KMS-11 (cell line): ENCODE data around the gene RPS6KA2.

Source experiments
- H2AFZ ChIP-seq: fragments of 200-600 bp; sonication (generic); 2 replicates; pipeline ENCODE4 v1.6.1; 2016; ENCODE audit warnings: antibody characterized with exemption, mixed run types, low read depth
- H3K27ac ChIP-seq: fragments of 200-600 bp; sonication (generic); 2 replicates; pipeline ENCODE4 v1.6.1; 2016; ENCODE audit warnings: mild to moderate bottlenecking, mixed run types
- H3K27me3 ChIP-seq: fragments of 200-600 bp; sonication (generic); 2 replicates; pipeline ENCODE4 v1.6.1; 2017; ENCODE audit warnings: mild to moderate bottlenecking, low read depth, mixed run types, moderate library complexity; ENCODE audit not compliant: insufficient read depth
- H3K36me3 ChIP-seq: fragments of 200-600 bp; sonication (generic); 2 replicates; pipeline ENCODE4 v1.6.1; 2017; ENCODE audit warnings: mild to moderate bottlenecking, mixed run types; ENCODE audit not compliant: insufficient read depth
- H3K4me1 ChIP-seq: fragments of 200-600 bp; sonication (generic); 2 replicates; pipeline ENCODE4 v1.6.1; 2016; ENCODE audit warnings: mild to moderate bottlenecking, low read depth, mixed run types; ENCODE audit not compliant: poor library complexity, severe bottlenecking
- H3K4me2 ChIP-seq: fragments of 200-600 bp; sonication (generic); 2 replicates; pipeline ENCODE4 v1.7.0; 2016; ENCODE audit warnings: mild to moderate bottlenecking, mixed run types
- H3K4me3 ChIP-seq: fragments of 200-600 bp; sonication (generic); IDR thresholded peaks from 2 replicates; pipeline ENCODE4 v1.6.1; 2017; ENCODE audit warnings: low read depth, low read length, mixed read lengths; ENCODE audit not compliant: insufficient read depth
- H3K79me2 ChIP-seq: fragments of 200-600 bp; sonication (generic); 2 replicates; pipeline ENCODE4 v1.6.1; 2016; ENCODE audit warnings: low read depth, mixed run types; ENCODE audit not compliant: insufficient read depth
- H3K9ac ChIP-seq: fragments of 200-600 bp; sonication (generic); 2 replicates; pipeline ENCODE4 v1.6.1; 2016; ENCODE audit warnings: mild to moderate bottlenecking, mixed run types
- H4K20me1 ChIP-seq: fragments of 200-600 bp; sonication (generic); 2 replicates; pipeline ENCODE4 v1.6.1; 2016; ENCODE audit warnings: mild to moderate bottlenecking, mixed run types; ENCODE audit not compliant: insufficient read depth
- CTCF ChIP-seq: fragments of 200-600 bp; sonication (generic); conservative IDR thresholded peaks from 2 replicates; pipeline ENCODE4 v1.6.1; 2017; ENCODE audit warnings: low read depth, mild to moderate bottlenecking, antibody characterized with exemption, low read length, moderate library complexity, mixed read lengths

The RPS6KA2 gene

GRCh38 chr6:166485651-166486535 lies 141.2 kb downstream of the RPS6KA2 start:
- no peak overlapping the region for H3K4me2 ChIP-seq
- H3K9ac ChIP-seq = no peak overlapping the region
- no peak for TF ChIP-seq CTCF
- H3K36me3 ChIP-seq = no peaks in the 10 kb centered on the region
- H3K27ac ChIP-seq = no peak overlapping the region
- H3K27me3 ChIP-seq = no peaks in the 10 kb centered on the region
- H3K4me3 ChIP-seq = no peak overlapping the region
- no peaks in the 10 kb centered on the region for H3K79me2 ChIP-seq
- H3K4me1 ChIP-seq = no peaks in the 10 kb centered on the region
- no peaks in the 10 kb centered on the region for H4K20me1 ChIP-seq
- H2AFZ ChIP-seq = no peak overlapping the region

GRCh38 chr6:166484863-166485262 lies 142.2 kb downstream of the RPS6KA2 start:
- Histone ChIP-seq H2AFZ (no peak overlapping the region), H3K4me3 (no peak overlapping the region), H3K27ac (no peak overlapping the region), H3K36me3 (no peaks in the 10 kb centered on the region), H3K27me3 (no peaks in the 10 kb centered on the region), H3K4me2 (no peak overlapping the region), H4K20me1 (no peaks in the 10 kb centered on the region), H3K9ac (no peak overlapping the region), H3K4me1 (no peaks in the 10 kb centered on the region), H3K79me2 (no peaks in the 10 kb centered on the region)
- TF ChIP-seq CTCF = no peak

GRCh38 chr6:166483573-166484250 lies 143.3 kb downstream of the RPS6KA2 start:
- Histone ChIP-seq H3K27me3 (no peaks in the 10 kb centered on the region), H3K4me1 (no peaks in the 10 kb centered on the region)

GRCh38 chr6:166483026-166483425 lies 144.0 kb downstream of the RPS6KA2 start:
- H3K79me2 ChIP-seq = no peaks in the 10 kb centered on the region
- TF ChIP-seq CTCF = no peak
- H3K27ac ChIP-seq = no peak overlapping the region
- no peak overlapping the region for H3K4me2 ChIP-seq
- no peaks in the 10 kb centered on the region for H3K36me3 ChIP-seq
- no peak overlapping the region for H3K4me3 ChIP-seq
- H2AFZ ChIP-seq = no peak overlapping the region
- H4K20me1 ChIP-seq = no peaks in the 10 kb centered on the region
- no peaks in the 10 kb centered on the region for H3K4me1 ChIP-seq
- H3K9ac ChIP-seq = no peak overlapping the region
- H3K27me3 ChIP-seq = no peaks in the 10 kb centered on the region

More at GRCh38 chr6:166483573-166484250, 143.3 kb downstream of the RPS6KA2 start:
- H3K4me2 ChIP-seq = no peak overlapping the region
- TF ChIP-seq CTCF = no peak
- no peak overlapping the region for H3K9ac ChIP-seq
- no peak overlapping the region for H3K27ac ChIP-seq
- no peak overlapping the region for H2AFZ ChIP-seq
- no peaks in the 10 kb centered on the region for H3K79me2 ChIP-seq
- no peak overlapping the region for H3K4me3 ChIP-seq
- no peaks in the 10 kb centered on the region for H4K20me1 ChIP-seq
- H3K36me3 ChIP-seq = no peaks in the 10 kb centered on the region
